ENCODE results near the gene FIGNL1. TPM values are rescaled to one million over a fixed set of nuclear protein-coding genes. Genes with fewer than 3 reads are reported as not detected.
"Not testable (repeated sequence)": the region's sequence is repeated elsewhere in the genome, so short reads cannot be mapped to it uniquely, and the experiment has no call there.

Gene FIGNL1
- total RNA-seq, 1 donor from 2014 or later, result 7.6 TPM

- H3K9me3 Mint-ChIP-seq (ENCODE audit: unreplicated experiment), result no peaks in the 10 kb centered on the region
- DNase-seq (ENCODE audit: extremely low spot score, unreplicated experiment), result no peak
- H3K4me3 Mint-ChIP-seq (ENCODE audit: unreplicated experiment), result no peak overlapping the region
- no peak for TF ChIP-seq CTCF (IDR thresholded peaks at IDR 0.05)
- peaks cover 7% of the 10 kb centered on the region for H3K4me1 Mint-ChIP-seq (ENCODE audit: unreplicated experiment)
- no peaks in the 10 kb centered on the region for H3K36me3 Mint-ChIP-seq (ENCODE audit: unreplicated experiment)
- peaks cover 24% of the 10 kb centered on the region for H3K27me3 Mint-ChIP-seq (ENCODE audit: unreplicated experiment)
- no peak overlapping the region for H3K27ac Mint-ChIP-seq (ENCODE audit: unreplicated experiment)
Measured at GRCh38 chr7:50466815-50467585, 16.9 kb upstream of the FIGNL1 start.

GRCh38 chr7:50463035-50463434 is 12.9 kb upstream of the FIGNL1 start:
- no peak overlapping the region for H3K27ac Mint-ChIP-seq (ENCODE audit: unreplicated experiment)
- H3K4me1 Mint-ChIP-seq (ENCODE audit: unreplicated experiment), result peaks cover 7% of the 10 kb centered on the region
- H3K9me3 Mint-ChIP-seq (ENCODE audit: unreplicated experiment), result no peaks in the 10 kb centered on the region
- DNase-seq (ENCODE audit: extremely low spot score, unreplicated experiment), result no peak
- H3K4me3 Mint-ChIP-seq (ENCODE audit: unreplicated experiment), result no peak overlapping the region
- no peaks in the 10 kb centered on the region for H3K36me3 Mint-ChIP-seq (ENCODE audit: unreplicated experiment)
- no peak for TF ChIP-seq CTCF (IDR thresholded peaks at IDR 0.05)
- peaks cover 30% of the 10 kb centered on the region for H3K27me3 Mint-ChIP-seq (ENCODE audit: unreplicated experiment)

GRCh38 chr7:50462361-50462760 is 12.2 kb upstream of the FIGNL1 start:
- Mint-ChIP-seq H3K27me3 (ENCODE audit: unreplicated experiment) (peaks cover 34% of the 10 kb centered on the region), H3K4me1 (ENCODE audit: unreplicated experiment) (peaks cover 5% of the 10 kb centered on the region), H3K36me3 (ENCODE audit: unreplicated experiment) (no peaks in the 10 kb centered on the region), H3K9me3 (ENCODE audit: unreplicated experiment) (no peaks in the 10 kb centered on the region), H3K4me3 (ENCODE audit: unreplicated experiment) (no peak overlapping the region), H3K27ac (ENCODE audit: unreplicated experiment) (no peak overlapping the region)
- TF ChIP-seq CTCF (IDR thresholded peaks at IDR 0.05), result no peak
- no peak for DNase-seq (ENCODE audit: extremely low spot score, unreplicated experiment)

GRCh38 chr7:50461695-50462094 is 11.5 kb upstream of the FIGNL1 start:
- H3K27ac Mint-ChIP-seq (ENCODE audit: unreplicated experiment), result no peak overlapping the region
- peaks cover 35% of the 10 kb centered on the region for H3K27me3 Mint-ChIP-seq (ENCODE audit: unreplicated experiment)
- no peak for TF ChIP-seq CTCF (IDR thresholded peaks at IDR 0.05)

GRCh38 chr7:50459183-50459582 is 9.0 kb upstream of the FIGNL1 start:
- not testable (repeated sequence) for H3K4me3 Mint-ChIP-seq (ENCODE audit: unreplicated experiment); DNase-seq (ENCODE audit: extremely low spot score, unreplicated experiment); H3K4me1 Mint-ChIP-seq (ENCODE audit: unreplicated experiment); H3K36me3 Mint-ChIP-seq (ENCODE audit: unreplicated experiment); H3K9me3 Mint-ChIP-seq (ENCODE audit: unreplicated experiment); H3K27ac Mint-ChIP-seq (ENCODE audit: unreplicated experiment)
- peaks cover 41% of the 10 kb centered on the region for H3K27me3 Mint-ChIP-seq (ENCODE audit: unreplicated experiment)

More at GRCh38 chr7:50461695-50462094, 11.5 kb upstream of the FIGNL1 start:
- no peak for DNase-seq (ENCODE audit: extremely low spot score, unreplicated experiment)
- no peak overlapping the region for H3K4me3 Mint-ChIP-seq (ENCODE audit: unreplicated experiment)
- H3K4me1 Mint-ChIP-seq (ENCODE audit: unreplicated experiment), result peaks cover 5% of the 10 kb centered on the region
- H3K9me3 Mint-ChIP-seq (ENCODE audit: unreplicated experiment), result no peaks in the 10 kb centered on the region
- H3K36me3 Mint-ChIP-seq (ENCODE audit: unreplicated experiment), result no peaks in the 10 kb centered on the region

GRCh38 chr7:50458651-50459050 is 8.5 kb upstream of the FIGNL1 start:
- H3K4me3 Mint-ChIP-seq (ENCODE audit: unreplicated experiment); H3K36me3 Mint-ChIP-seq (ENCODE audit: unreplicated experiment); H3K4me1 Mint-ChIP-seq (ENCODE audit: unreplicated experiment); DNase-seq (ENCODE audit: extremely low spot score, unreplicated experiment); H3K27ac Mint-ChIP-seq (ENCODE audit: unreplicated experiment); H3K9me3 Mint-ChIP-seq (ENCODE audit: unreplicated experiment): not testable (repeated sequence)
- H3K27me3 Mint-ChIP-seq (ENCODE audit: unreplicated experiment), result peaks cover 44% of the 10 kb centered on the region
